IMR-90 (cell line): Measurements from ENCODE around the gene TEDC2. TPM values are rescaled to one million over a fixed set of nuclear protein-coding genes. Genes with fewer than 3 reads are reported as not detected.

Source experiments
- ATAC-seq: fragments of 200-7000 bp; cut with Tn5 transposase; 2 replicates; pipeline ENCODE4 v1.9.1; 2020; ENCODE audit warnings: low read depth, mild to moderate bottlenecking, moderate library complexity
- BruUV-seq: library from RNA; stranded (reverse); fragments of 400-500 nt; replicated peaks from 2 replicates; lab custom pipeline; 2021; lab: Mats Ljungman, UMichigan
- CTCF ChIA-PET: fragments of 300-600 bp; formaldehyde crosslinking; extraction: SDS; loops from one replicate; lab custom pipeline; 2021; ENCODE audit warnings: antibody characterized with exemption; lab: Yijun Ruan, JAX
- POLR2A ChIA-PET: fragments of 300-600 bp; sonication (Branson Sonifier 250); formaldehyde crosslinking; loops from one replicate; lab custom pipeline; 2022; ENCODE audit warnings: antibody characterized with exemption; ENCODE audit not compliant: unreplicated experiment; lab: Charles Lee
- DNase-seq: peaks from one replicate; pipeline ENCODE4 v3.0.0; 2013
- H2AFZ ChIP-seq: replicated peaks from 2 replicates; pipeline ENCODE3; 2013; ENCODE audit warnings: low read length, mild to moderate bottlenecking; ENCODE audit not compliant: poor library complexity
- H2AK5ac ChIP-seq: 2 replicates; pipeline ENCODE4 v1.6.1; 2013; ENCODE audit warnings: low read depth, low read length, inconsistent platforms
- H2AK9ac ChIP-seq: replicated peaks from 2 replicates; pipeline ENCODE3; 2013; ENCODE audit warnings: mild to moderate bottlenecking, low read depth, low read length, moderate library complexity; ENCODE audit not compliant: poor library complexity
- H2BK120ac ChIP-seq: 2 replicates; pipeline ENCODE4 v1.6.1; 2013; ENCODE audit warnings: low read depth, low read length, inconsistent platforms
- H2BK15ac ChIP-seq: 3 replicates; pipeline ENCODE4 v1.6.1; 2013; ENCODE audit warnings: low read depth, low read length, inconsistent platforms
- H2BK20ac ChIP-seq: 2 replicates; pipeline ENCODE4 v1.6.1; 2013; ENCODE audit warnings: low read depth, mild to moderate bottlenecking, inconsistent platforms, low read length, moderate library complexity
- H2BK5ac ChIP-seq: 2 replicates; pipeline ENCODE4 v1.6.1; 2013; ENCODE audit warnings: mild to moderate bottlenecking, low read depth, low read length, inconsistent platforms; ENCODE audit not compliant: poor library complexity, severe bottlenecking
- H3K14ac ChIP-seq: replicated peaks from 2 replicates; pipeline ENCODE4 v1.6.1; 2013; ENCODE audit warnings: low read depth, low read length, inconsistent platforms
- H3K18ac ChIP-seq: 2 replicates; pipeline ENCODE4 v1.6.1; 2013; ENCODE audit warnings: low read depth, low read length, control low read depth
- H3K23ac ChIP-seq: 2 replicates; pipeline ENCODE4 v1.6.1; 2013; ENCODE audit warnings: low read depth, low read length, inconsistent platforms
- H3K27ac ChIP-seq: 2 replicates; pipeline ENCODE4 v1.5.1; 2013; ENCODE audit warnings: mild to moderate bottlenecking, control low read depth, low read length; ENCODE audit not compliant: insufficient read depth
- H3K27me3 ChIP-seq: 2 replicates; pipeline ENCODE4 v1.6.1; 2013; ENCODE audit warnings: low read length; ENCODE audit not compliant: control insufficient read depth, insufficient read depth
- H3K36me3 ChIP-seq: 2 replicates; pipeline ENCODE4 v1.6.1; 2013; ENCODE audit warnings: low read length, mixed read lengths; ENCODE audit not compliant: control insufficient read depth, insufficient read depth
- H3K4ac ChIP-seq: 2 replicates; pipeline ENCODE4 v1.6.1; 2013; ENCODE audit warnings: low read depth, low read length, inconsistent platforms
- H3K4me1 ChIP-seq: 2 replicates; pipeline ENCODE4 v1.6.1; 2013; ENCODE audit warnings: low read length, mixed read lengths; ENCODE audit not compliant: control insufficient read depth, insufficient read depth
- H3K4me2 ChIP-seq: 2 replicates; pipeline ENCODE4 v1.6.1; 2013; ENCODE audit warnings: low read depth, mild to moderate bottlenecking, control low read depth, low read length, moderate library complexity
- H3K4me3 ChIP-seq: 2 replicates; pipeline ENCODE4 v1.5.1; 2013; ENCODE audit warnings: low read depth, mild to moderate bottlenecking, control low read depth, low read length, moderate library complexity; ENCODE audit not compliant: insufficient read depth
- H3K56ac ChIP-seq: 2 replicates; pipeline ENCODE4 v1.6.1; 2013; ENCODE audit warnings: low read length, inconsistent platforms; ENCODE audit not compliant: insufficient read depth; ENCODE audit errors: extremely low read depth
- H3K79me1 ChIP-seq, 2 experiments: 2 replicates each; pipeline ENCODE4 v1.6.1; 2013; ENCODE audit warnings: low read length in 2 of 2, inconsistent platforms in 1 of 2, low read depth in 1 of 2
- H3K9ac ChIP-seq: 2 replicates; pipeline ENCODE4 v1.6.1; 2013; ENCODE audit warnings: low read depth, low read length, control low read depth
- H3K9me1 ChIP-seq: 2 replicates; pipeline ENCODE4 v1.6.1; 2013; ENCODE audit warnings: low read length, inconsistent platforms; ENCODE audit not compliant: insufficient read depth
- H3K9me3 ChIP-seq: 2 replicates; pipeline ENCODE4 v1.6.1; 2013; ENCODE audit warnings: low read length; ENCODE audit not compliant: control insufficient read depth, insufficient read depth
- H4K20me1 ChIP-seq: 2 replicates; pipeline ENCODE4 v1.6.1; 2013; ENCODE audit warnings: low read length, inconsistent platforms; ENCODE audit not compliant: insufficient read depth
- H4K5ac ChIP-seq: 2 replicates; pipeline ENCODE4 v1.6.1; 2013; ENCODE audit warnings: mild to moderate bottlenecking, low read depth, low read length, control low read depth
- H4K8ac ChIP-seq, 2 experiments: 2 replicates each; pipeline ENCODE4 v1.6.1; 2013; ENCODE audit warnings: low read depth in 2 of 2, low read length in 2 of 2, control low read depth in 1 of 2, inconsistent platforms in 1 of 2
- H4K91ac ChIP-seq: 2 replicates; pipeline ENCODE4 v1.6.1; 2013; ENCODE audit warnings: low read depth, low read length, inconsistent platforms; ENCODE audit not compliant: insufficient read depth
- CEBPB ChIP-seq: IDR thresholded peaks from 2 replicates; pipeline ENCODE4 v1.6.1; 2012; ENCODE audit warnings: low read depth, low read length, improper control_type of control experiment
- MAFK ChIP-seq: IDR thresholded peaks from 2 replicates; pipeline ENCODE4 v1.6.1; 2012; ENCODE audit warnings: low read depth, low read length, improper control_type of control experiment
- MAZ ChIP-seq: IDR thresholded peaks from 2 replicates; pipeline ENCODE4 v1.6.1; 2012; ENCODE audit warnings: low read depth, mild to moderate bottlenecking, low read length, improper control_type of control experiment, moderate library complexity, borderline replicate concordance
- WGBS, 2 experiments: methylation state at CpG; one replicate each; pipeline versions ENCODE4 v1.1.5 to v1.1.7; 2013; ENCODE audit warnings: missing lambda C conversion rate in 2 of 2; ENCODE audit not compliant: insufficient read length in 1 of 2; ENCODE audit errors: extremely low coverage in 2 of 2; 5-methylcytosine and 5-hydroxymethylcytosine counted together
- dilution Hi-C: fragments of 300-500 bp; cut with HindIII; formaldehyde crosslinking; loops from one replicate; pipeline ENCODE4 v1.14.3; 2018; ENCODE audit warnings: low sequenced_read_pairs; ENCODE audit not compliant: unreplicated experiment
- in situ Hi-C: fragments of 300-500 bp; cut with MboI; formaldehyde crosslinking; loops from 3 replicates; pipeline ENCODE4 v1.14.3; 2019; ENCODE audit warnings: low sequenced_read_pairs, inconsistent platforms, mixed read lengths
- intact Hi-C: fragments of 100-400 bp; cut with micrococcal nuclease; formaldehyde crosslinking; loops from 2 replicates; pipeline ENCODE4 v1.10.0; 2022
- polyA plus RNA-seq, 3 experiments: library from polyadenylated mRNA; depleted of rRNA; stranded (reverse); fragments of >200 nt; gene quantifications; 2 replicates each; pipeline ENCODE4 v1.2.3, GENCODE V29; 2012; ENCODE audit warnings: low replicate concordance in 1 of 3
- total RNA-seq: library from RNA; depleted of rRNA; stranded (reverse); fragments of >200 nt; gene quantifications from 2 replicates; pipeline ENCODE4 v1.2.3, GENCODE V29; 2012

Gene TEDC2
- total and polyA plus RNA-seq, 2 of the 4 experiments (the other 2 are of a cell fraction), result 3.6 to 7.3 TPM

GRCh38 chr16:2511128-2511800, 51.4 kb downstream of the TEDC2 start:
- no peak overlapping the region for H2BK15ac ChIP-seq
- H3K4me3 ChIP-seq, result no peak overlapping the region
- H2BK5ac ChIP-seq, result no peak overlapping the region
- H2AK5ac ChIP-seq, result peak overlapping the region; percentile 31; the same call in 1 of the 2 replicates
- in situ Hi-C loops (no loop called here), dilution Hi-C loops (no loop called here), intact Hi-C loops (no loop called here)
- H2AK9ac ChIP-seq, result peak overlapping the region; percentile 75
- peaks cover 0 to 26% of the 10 kb centered on the region in 2 experiments; a peak in 2 of 4 replicates for H3K79me1 ChIP-seq
- H4K8ac ChIP-seq, result peak overlapping the region; percentile 63 to 69
- no peak overlapping the region; the same call in 1 of the 2 replicates for H2BK20ac ChIP-seq
- H3K27ac ChIP-seq, result no peak overlapping the region
- no peak overlapping the region for H4K91ac ChIP-seq
- peak overlapping the region; percentile 2; the same call in 1 of the 2 replicates for H3K9ac ChIP-seq
- peaks cover 19% of the 10 kb centered on the region for H4K20me1 ChIP-seq
- DNase-seq (peak; percentile 71), ATAC-seq (peak; percentile 12)
- no peak for TF ChIP-seq CEBPB
- no peak for TF ChIP-seq MAFK
- TF ChIP-seq MAZ, result peak; percentile 85
- H2AFZ ChIP-seq, result peak overlapping the region; percentile 79
- peak overlapping the region; percentile 43 for H3K4me2 ChIP-seq
- peak overlapping the region; percentile 36; the same call in 1 of the 2 replicates for H3K23ac ChIP-seq
- ChIA-PET CTCF (no interaction called here), POLR2A (interaction anchor here (0.5 kb wide), 1 partner anchor 355 kb away, joined by 3 read pairs; no protein-coding TSS in a partner anchor)
- H3K14ac ChIP-seq, result peak overlapping the region; percentile 43; the same call in 1 of the 2 replicates
- H4K5ac ChIP-seq, result peak overlapping the region; percentile 75
- peaks cover 10% of the 10 kb centered on the region for H3K9me1 ChIP-seq
- H3K27me3 ChIP-seq, result no peaks in the 10 kb centered on the region
- no TSS peak for BruUV-seq
- peak overlapping the region; percentile 11; the same call in 1 of the 2 replicates for H3K4ac ChIP-seq
- peak overlapping the region; percentile 58; the same call in 1 of the 2 replicates for H3K18ac ChIP-seq
- H3K9me3 ChIP-seq, result no peaks in the 10 kb centered on the region
- no peak overlapping the region for H3K56ac ChIP-seq
- peaks cover 12% of the 10 kb centered on the region for H3K4me1 ChIP-seq
- H3K36me3 ChIP-seq, result no peaks in the 10 kb centered on the region
- 43% methylated on average over 8 of the region's 24 CpGs; no CpG with 5 or more reads in 1 of the 2 experiments for WGBS, 2 experiments
- no peak overlapping the region for H2BK120ac ChIP-seq
